ENCODE data around the gene MX1.
"Not testable (repeated sequence)": the region's sequence is repeated elsewhere in the genome, so short reads cannot be mapped to it uniquely, and the experiment has no call there.

Gene MX1

DNA sequence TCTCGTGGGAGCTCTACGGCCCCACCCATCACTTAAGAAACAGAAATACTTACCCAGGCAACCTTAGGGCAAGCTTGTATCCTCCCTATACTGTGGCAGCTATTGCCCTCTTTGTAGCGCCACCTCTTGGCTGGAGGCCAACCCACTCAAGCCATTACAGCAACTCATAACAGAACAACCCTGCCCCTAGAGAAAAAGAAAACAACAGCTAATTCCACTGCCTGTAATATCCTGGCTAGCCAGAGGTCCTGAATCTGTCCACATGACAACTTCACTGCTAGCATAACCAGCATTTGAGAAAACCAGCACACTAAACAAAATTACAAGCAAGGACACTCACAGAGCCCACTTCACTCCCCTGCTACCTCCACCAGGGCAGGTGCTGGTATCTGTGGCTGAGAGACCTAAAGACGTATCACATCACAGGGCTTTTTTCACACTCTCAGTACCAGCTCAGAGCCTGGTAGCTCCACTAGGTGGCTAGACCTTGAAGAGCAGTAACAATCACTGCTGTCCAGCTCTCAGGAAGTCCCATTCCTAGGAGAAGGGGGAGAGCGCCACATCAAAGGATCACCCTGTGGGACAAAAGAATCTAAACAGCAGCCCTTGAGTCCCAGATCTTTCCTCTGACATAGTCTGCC lies 14.5 kb upstream of the MX1 start:
- H3K4me3 ChIP-seq (ENCODE audit: insufficient read depth in 1 of 2, low read depth in 1 of 2, low read length in 2 of 2), result no peak overlapping the region
- H3K4me1 ChIP-seq (ENCODE audit: control insufficient read depth, insufficient read depth, low read depth, low read length), result no peaks in the 10 kb centered on the region
- no peaks in the 10 kb centered on the region for H3K9me3 ChIP-seq (ENCODE audit: control insufficient read depth, low read length)
- no peaks in the 10 kb centered on the region for H3K79me1 ChIP-seq (replicated peaks; ENCODE audit: low read length, poor library complexity, severe bottlenecking)
- H4K8ac ChIP-seq (ENCODE audit: low read length), result no peak overlapping the region
- H4K91ac ChIP-seq (ENCODE audit: low read length), result no peak overlapping the region
- peaks cover 0 to 41% of the 10 kb centered on the region in 2 experiments for H3K36me3 ChIP-seq (ENCODE audit: control insufficient read depth in 1 of 2, insufficient read depth in 2 of 2, low read depth in 1 of 2, low read length in 2 of 2)
- H2BK120ac ChIP-seq (ENCODE audit: low read depth, low read length), result no peak overlapping the region
- 89% methylated on average over 4 of the region's 5 CpGs for WGBS
- peak; percentile 2 for DNase-seq
- H3K27ac ChIP-seq (ENCODE audit: low read length, poor library complexity, severe bottlenecking), result no peak overlapping the region
- no peak overlapping the region for H2BK15ac ChIP-seq (ENCODE audit: low read depth, poor library complexity, severe bottlenecking)
- peaks cover 0 to 6% of the 10 kb centered on the region in 2 experiments for H3K27me3 ChIP-seq (ENCODE audit: control insufficient read depth in 1 of 2, insufficient read depth in 1 of 2, low read length in 2 of 2)
- no peak overlapping the region for H3K4ac ChIP-seq (ENCODE audit: low read depth in 1 of 2, low read length in 2 of 2)
- H2BK12ac ChIP-seq (ENCODE audit: low read length in 2 of 2), result no peak overlapping the region
- H2AFZ ChIP-seq (ENCODE audit: low read depth, low read length), result no peak overlapping the region
- H2AK5ac ChIP-seq (ENCODE audit: low read length, severe bottlenecking), result no peak overlapping the region
- no peak overlapping the region for H3K23ac ChIP-seq (ENCODE audit: low read length in 2 of 2)
- H3K14ac ChIP-seq (ENCODE audit: low read length in 2 of 2), result no peak overlapping the region
- no peak overlapping the region for H2BK5ac ChIP-seq (ENCODE audit: low read depth, low read length, poor library complexity, severe bottlenecking)
- no peak overlapping the region for H3K4me2 ChIP-seq (ENCODE audit: low read length, poor library complexity, severe bottlenecking)
- H3K9ac ChIP-seq (ENCODE audit: low read length), result no peak overlapping the region
- no peak overlapping the region for H3K18ac ChIP-seq (ENCODE audit: low read depth in 1 of 2, low read length in 2 of 2)

- not testable (repeated sequence) for H3K79me1 ChIP-seq (replicated peaks; ENCODE audit: low read length, poor library complexity, severe bottlenecking); H3K9me3 ChIP-seq (ENCODE audit: control insufficient read depth, low read length); H3K4me1 ChIP-seq (ENCODE audit: control insufficient read depth, insufficient read depth, low read depth, low read length); H3K27ac ChIP-seq (ENCODE audit: low read length, poor library complexity, severe bottlenecking); H3K23ac ChIP-seq (ENCODE audit: low read length in 2 of 2); H4K8ac ChIP-seq (ENCODE audit: low read length); H3K9ac ChIP-seq (ENCODE audit: low read length); H3K27me3 ChIP-seq (ENCODE audit: control insufficient read depth in 1 of 2, insufficient read depth in 1 of 2, low read length in 2 of 2); H2BK15ac ChIP-seq (ENCODE audit: low read depth, poor library complexity, severe bottlenecking); H4K91ac ChIP-seq (ENCODE audit: low read length); H2BK120ac ChIP-seq (ENCODE audit: low read depth, low read length); H3K36me3 ChIP-seq (ENCODE audit: control insufficient read depth in 1 of 2, insufficient read depth in 2 of 2, low read depth in 1 of 2, low read length in 2 of 2); H2BK12ac ChIP-seq (ENCODE audit: low read length in 2 of 2); H2BK5ac ChIP-seq (ENCODE audit: low read depth, low read length, poor library complexity, severe bottlenecking); H3K4ac ChIP-seq (ENCODE audit: low read depth in 1 of 2, low read length in 2 of 2); H2AFZ ChIP-seq (ENCODE audit: low read depth, low read length); H3K18ac ChIP-seq (ENCODE audit: low read depth in 1 of 2, low read length in 2 of 2); DNase-seq; H3K4me3 ChIP-seq (ENCODE audit: insufficient read depth in 1 of 2, low read depth in 1 of 2, low read length in 2 of 2); H2AK5ac ChIP-seq (ENCODE audit: low read length, severe bottlenecking); H3K4me2 ChIP-seq (ENCODE audit: low read length, poor library complexity, severe bottlenecking); H3K14ac ChIP-seq (ENCODE audit: low read length in 2 of 2)
- no CpG with 5 or more reads among the region's 2 CpGs for WGBS
Measured at GRCh38 chr21:41417505-41417904, 8.5 kb upstream of the MX1 start.

DNA sequence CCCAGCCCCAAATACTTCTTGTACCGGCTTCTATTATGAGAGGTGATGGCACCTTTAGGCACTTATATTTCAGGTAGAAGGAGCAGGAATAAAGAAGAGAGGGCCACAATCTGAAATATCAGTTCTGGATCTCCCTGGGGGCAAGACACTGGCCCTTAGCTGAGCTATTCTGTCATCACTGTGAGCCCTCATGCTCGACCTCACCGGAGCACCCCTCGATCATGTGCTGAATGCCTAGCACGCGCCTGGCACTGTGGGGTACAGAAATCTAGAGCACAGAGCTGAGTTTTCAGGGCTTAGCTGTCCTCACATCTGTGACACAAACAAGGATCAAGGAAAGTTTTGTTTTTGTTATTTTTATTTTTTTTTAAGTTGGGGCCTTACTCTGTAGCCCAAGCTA lies 7.6 kb upstream of the MX1 start:
- H3K4me3 ChIP-seq (ENCODE audit: insufficient read depth in 1 of 2, low read depth in 1 of 2, low read length in 2 of 2), result no peak overlapping the region
- no peak overlapping the region for H3K14ac ChIP-seq (ENCODE audit: low read length in 2 of 2)
- H2BK12ac ChIP-seq (ENCODE audit: low read length in 2 of 2), result no peak overlapping the region
- no peaks in the 10 kb centered on the region for H3K9me3 ChIP-seq (ENCODE audit: control insufficient read depth, low read length)
- no peak overlapping the region for H2BK15ac ChIP-seq (ENCODE audit: low read depth, poor library complexity, severe bottlenecking)
- no peak for DNase-seq
- H3K4me1 ChIP-seq (ENCODE audit: control insufficient read depth, insufficient read depth, low read depth, low read length), result peaks cover 8% of the 10 kb centered on the region
- H4K8ac ChIP-seq (ENCODE audit: low read length), result no peak overlapping the region
- H3K9ac ChIP-seq (ENCODE audit: low read length), result no peak overlapping the region
- WGBS, result 97% methylated on average over 6 of the region's 6 CpGs
- H3K4me2 ChIP-seq (ENCODE audit: low read length, poor library complexity, severe bottlenecking), result no peak overlapping the region
- H2BK120ac ChIP-seq (ENCODE audit: low read depth, low read length), result no peak overlapping the region
- no peak overlapping the region for H3K27ac ChIP-seq (ENCODE audit: low read length, poor library complexity, severe bottlenecking)
- H3K36me3 ChIP-seq (ENCODE audit: control insufficient read depth in 1 of 2, insufficient read depth in 2 of 2, low read depth in 1 of 2, low read length in 2 of 2), result no peaks in the 10 kb centered on the region
- no peak overlapping the region for H3K4ac ChIP-seq (ENCODE audit: low read depth in 1 of 2, low read length in 2 of 2)
- H2BK5ac ChIP-seq (ENCODE audit: low read depth, low read length, poor library complexity, severe bottlenecking), result no peak overlapping the region
- no peak overlapping the region for H3K23ac ChIP-seq (ENCODE audit: low read length in 2 of 2)
- no peaks in the 10 kb centered on the region for H3K27me3 ChIP-seq (ENCODE audit: control insufficient read depth in 1 of 2, insufficient read depth in 1 of 2, low read length in 2 of 2)
- no peak overlapping the region for H2AFZ ChIP-seq (ENCODE audit: low read depth, low read length)
- H2AK5ac ChIP-seq (ENCODE audit: low read length, severe bottlenecking), result no peak overlapping the region
- H3K79me1 ChIP-seq (replicated peaks; ENCODE audit: low read length, poor library complexity, severe bottlenecking), result no peaks in the 10 kb centered on the region
- no peak overlapping the region for H4K91ac ChIP-seq (ENCODE audit: low read length)
- H3K18ac ChIP-seq (ENCODE audit: low read depth in 1 of 2, low read length in 2 of 2), result no peak overlapping the region

DNA sequence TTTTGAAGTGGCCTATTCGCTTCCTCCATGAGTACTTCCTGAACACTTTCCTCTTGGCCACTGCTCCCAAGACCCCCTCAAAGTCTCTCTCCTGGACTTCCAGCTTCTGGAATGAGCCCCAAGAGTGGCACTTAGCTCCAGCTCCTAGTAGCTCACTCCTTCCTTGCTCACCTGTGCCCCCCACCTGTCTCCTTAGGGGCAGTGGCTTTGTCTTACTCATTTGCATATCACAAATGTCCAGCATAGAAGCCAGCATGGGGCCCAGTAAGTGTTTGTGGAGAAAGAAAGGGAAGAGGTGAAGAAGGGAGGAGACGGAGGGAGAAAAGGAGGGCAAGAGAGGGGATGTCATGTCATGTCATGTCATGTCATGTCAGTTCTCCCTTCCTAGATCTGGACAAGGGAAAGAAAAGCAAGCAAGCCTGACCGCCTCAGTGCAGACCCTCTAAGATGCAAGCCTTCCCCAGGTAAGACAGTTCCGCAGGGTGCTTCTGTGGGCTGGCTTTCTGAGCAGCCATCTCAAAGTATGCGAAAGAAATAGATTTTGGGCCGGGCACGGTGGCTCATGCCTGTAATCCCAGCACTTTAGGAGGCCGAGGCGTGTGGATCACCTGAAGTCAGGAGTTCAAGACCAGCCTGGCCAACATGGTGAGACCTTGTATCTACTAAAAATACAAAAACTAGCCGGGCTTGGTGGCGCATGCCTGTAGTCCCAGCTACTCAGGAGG lies 6.9 kb upstream of the MX1 start:
- Histone ChIP-seq H3K14ac (ENCODE audit: low read length in 2 of 2) (no peak overlapping the region), H3K36me3 (ENCODE audit: control insufficient read depth in 1 of 2, insufficient read depth in 2 of 2, low read depth in 1 of 2, low read length in 2 of 2) (no peaks in the 10 kb centered on the region), H3K79me1 (replicated peaks; ENCODE audit: low read length, poor library complexity, severe bottlenecking) (no peaks in the 10 kb centered on the region), H4K8ac (ENCODE audit: low read length) (no peak overlapping the region), H3K9me3 (ENCODE audit: control insufficient read depth, low read length) (no peaks in the 10 kb centered on the region), H2AK5ac (ENCODE audit: low read length, severe bottlenecking) (no peak overlapping the region), H3K4me2 (ENCODE audit: low read length, poor library complexity, severe bottlenecking) (no peak overlapping the region), H2BK15ac (ENCODE audit: low read depth, poor library complexity, severe bottlenecking) (no peak overlapping the region), H3K9ac (ENCODE audit: low read length) (no peak overlapping the region), H4K91ac (ENCODE audit: low read length) (no peak overlapping the region), H2BK12ac (ENCODE audit: low read length in 2 of 2) (no peak overlapping the region), H3K18ac (ENCODE audit: low read depth in 1 of 2, low read length in 2 of 2) (no peak overlapping the region), H3K27ac (ENCODE audit: low read length, poor library complexity, severe bottlenecking) (no peak overlapping the region), H3K27me3 (ENCODE audit: control insufficient read depth in 1 of 2, insufficient read depth in 1 of 2, low read length in 2 of 2) (no peaks in the 10 kb centered on the region), H3K4ac (ENCODE audit: low read depth in 1 of 2, low read length in 2 of 2) (no peak overlapping the region), H3K4me3 (ENCODE audit: insufficient read depth in 1 of 2, low read depth in 1 of 2, low read length in 2 of 2) (no peak overlapping the region), H3K4me1 (ENCODE audit: control insufficient read depth, insufficient read depth, low read depth, low read length) (peaks cover 8% of the 10 kb centered on the region), H2AFZ (ENCODE audit: low read depth, low read length) (no peak overlapping the region), H3K23ac (ENCODE audit: low read length in 2 of 2) (no peak overlapping the region), H2BK120ac (ENCODE audit: low read depth, low read length) (no peak overlapping the region), H2BK5ac (ENCODE audit: low read depth, low read length, poor library complexity, severe bottlenecking) (no peak overlapping the region)
- WGBS, result 92% methylated on average over 10 of the region's 11 CpGs
- DNase-seq, result no peak

Data from mesenchymal stem cell (in vitro differentiated cells and primary cell).